Measurements from ENCODE around the gene CRY1. TPM values are rescaled to one million over a fixed set of nuclear protein-coding genes. Genes with fewer than 3 reads are reported as not detected.

Gene CRY1
- total and polyA plus RNA-seq, 2 of the 4 experiments (the other 2 are of a cell fraction), result 5.9 to 9.9 TPM

DNA sequence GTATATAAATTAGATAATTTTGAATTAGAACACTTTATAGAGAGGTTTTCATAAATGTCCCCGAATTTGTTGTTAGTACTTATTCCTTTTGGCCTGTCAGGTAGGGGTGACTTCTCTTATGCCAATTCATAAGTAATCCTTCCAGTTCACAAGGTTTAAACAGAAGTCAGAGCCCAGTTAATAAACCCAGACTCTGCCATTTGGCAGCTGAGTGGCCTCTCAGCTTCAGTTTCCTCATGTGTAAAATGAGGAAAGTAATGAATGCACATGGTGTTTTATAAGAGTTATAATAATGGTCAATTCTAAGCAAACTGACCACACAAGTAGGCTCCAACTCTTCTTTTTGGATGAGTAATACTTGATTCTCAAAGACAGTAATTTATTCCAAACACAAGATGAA is 116.7 kb downstream of the CRY1 start:
- H3K27ac ChIP-seq (ENCODE audit: insufficient read depth, low read length), result no peak overlapping the region
- BruUV-seq (replicated peaks), result no TSS peak
- CTCF ChIA-PET, result interaction anchor here (0.6 kb wide), 1 partner anchor 759 kb away, joined by 3 read pairs; no protein-coding TSS in a partner anchor

More for the DNA sequence above, 116.7 kb downstream of the CRY1 start:
- Histone ChIP-seq H2AK9ac (replicated peaks; ENCODE audit: low read depth, low read length, poor library complexity) (no peak overlapping the region), H4K20me1 (ENCODE audit: insufficient read depth, low read length) (peaks cover 40% of the 10 kb centered on the region), H4K5ac (ENCODE audit: low read depth, low read length) (no peak overlapping the region), H3K56ac (ENCODE audit: extremely low read depth, insufficient read depth, low read length) (no peak overlapping the region), H3K4me3 (ENCODE audit: insufficient read depth, low read depth, low read length) (no peak overlapping the region), H2AK5ac (ENCODE audit: low read depth, low read length) (no peak overlapping the region), H3K36me3 (ENCODE audit: control insufficient read depth, insufficient read depth, low read length) (peaks cover 6% of the 10 kb centered on the region; the same call in 1 of the 2 replicates), H4K8ac (ENCODE audit: low read depth in 2 of 2, low read length in 2 of 2) (no peak overlapping the region), H3K9ac (ENCODE audit: low read depth, low read length) (no peak overlapping the region), H2BK20ac (ENCODE audit: low read depth, low read length) (no peak overlapping the region), H3K18ac (ENCODE audit: low read depth, low read length) (no peak overlapping the region), H3K79me1 (ENCODE audit: low read depth in 1 of 2, low read length in 2 of 2) (peaks cover 3 to 36% of the 10 kb centered on the region in 2 experiments; a peak in 3 of 4 replicates), H3K9me3 (ENCODE audit: control insufficient read depth, insufficient read depth, low read length) (no peaks in the 10 kb centered on the region), H2BK5ac (ENCODE audit: low read depth, low read length, poor library complexity, severe bottlenecking) (no peak overlapping the region), H3K4me2 (ENCODE audit: low read depth, low read length) (no peak overlapping the region), H2BK15ac (ENCODE audit: low read depth, low read length) (no peak overlapping the region), H2AFZ (replicated peaks; ENCODE audit: low read length, poor library complexity) (no peak overlapping the region), H3K27me3 (ENCODE audit: control insufficient read depth, insufficient read depth, low read length) (no peaks in the 10 kb centered on the region), H3K14ac (replicated peaks; ENCODE audit: low read depth, low read length) (no peak overlapping the region), H4K91ac (ENCODE audit: insufficient read depth, low read depth, low read length) (no peak overlapping the region), H2BK120ac (ENCODE audit: low read depth, low read length) (no peak overlapping the region), H3K9me1 (ENCODE audit: insufficient read depth, low read length) (peaks cover 11% of the 10 kb centered on the region), H3K4ac (ENCODE audit: low read depth, low read length) (no peak overlapping the region), H3K23ac (ENCODE audit: low read depth, low read length) (no peak overlapping the region), H3K4me1 (ENCODE audit: control insufficient read depth, insufficient read depth, low read length) (peaks cover 4% of the 10 kb centered on the region)
- intact Hi-C loops (cut with micrococcal nuclease) (no loop called here), dilution Hi-C loops (cut with HindIII; ENCODE audit: low sequenced_read_pairs, unreplicated experiment) (no loop called here), in situ Hi-C loops (cut with MboI; ENCODE audit: low sequenced_read_pairs) (no loop called here)
- DNase-seq (peak; percentile 28), ATAC-seq (ENCODE audit: low read depth) (no peak)
- WGBS, 2 experiments (ENCODE audit: extremely low coverage in 2 of 2, insufficient read length in 1 of 2), result no CpG with 5 or more reads among the region's 1 CpG
- POLR2A ChIA-PET (ENCODE audit: unreplicated experiment), result interaction anchor here (0.6 to 1.6 kb wide), 2 partner anchors 20 to 386 kb away, joined by 4 read pairs; partner anchors contain the start of gene TMEM263
- TF ChIP-seq FOS (IDR thresholded peaks at IDR 0.05; ENCODE audit: low read depth, low read length), result no peak
- TF ChIP-seq CHD1 (IDR thresholded peaks at IDR 0.05; ENCODE audit: low read depth, low read length), result no peak
- TF ChIP-seq RAD21 (IDR thresholded peaks at IDR 0.05; ENCODE audit: low read length), result no peak
- no peak for TF ChIP-seq BHLHE40 (IDR thresholded peaks at IDR 0.05; ENCODE audit: low read depth, low read length)
- TF ChIP-seq, protein P1, sequence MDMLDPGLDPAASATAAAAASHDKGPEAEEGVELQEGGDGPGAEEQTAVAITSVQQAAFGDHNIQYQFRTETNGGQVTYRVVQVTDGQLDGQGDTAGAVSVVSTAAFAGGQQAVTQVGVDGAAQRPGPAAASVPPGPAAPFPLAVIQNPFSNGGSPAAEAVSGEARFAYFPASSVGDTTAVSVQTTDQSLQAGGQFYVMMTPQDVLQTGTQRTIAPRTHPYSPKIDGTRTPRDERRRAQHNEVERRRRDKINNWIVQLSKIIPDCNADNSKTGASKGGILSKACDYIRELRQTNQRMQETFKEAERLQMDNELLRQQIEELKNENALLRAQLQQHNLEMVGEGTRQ (IDR thresholded peaks at IDR 0.05; ENCODE audit: low read depth, low read length), result no peak
- no peak for TF ChIP-seq CEBPB (IDR thresholded peaks at IDR 0.05; ENCODE audit: low read depth, low read length)
- no peak for TF ChIP-seq MXI1 (IDR thresholded peaks at IDR 0.05; ENCODE audit: borderline replicate concordance, low read depth, low read length)
- TF ChIP-seq RCOR1 (IDR thresholded peaks at IDR 0.05; ENCODE audit: insufficient replicate concordance, low read length), result no peak
- TF ChIP-seq ELK1 (IDR thresholded peaks at IDR 0.05; ENCODE audit: borderline replicate concordance, low read depth, low read length), result no peak
- TF ChIP-seq CTCF (conservative IDR thresholded peaks at IDR 0.05; ENCODE audit: low read depth, low read length), result no peak
- TF ChIP-seq SMC3 (IDR thresholded peaks at IDR 0.05; ENCODE audit: low read depth, low read length), result no peak
- no peak for TF ChIP-seq RFX5 (IDR thresholded peaks at IDR 0.05; ENCODE audit: low read depth, low read length)
- TF ChIP-seq POLR2A (IDR thresholded peaks at IDR 0.05; ENCODE audit: low read depth, low read length), result no peak
- no peak for TF ChIP-seq MAZ (IDR thresholded peaks at IDR 0.05; ENCODE audit: borderline replicate concordance, low read depth, low read length)
- no peak for TF ChIP-seq NFE2L2 (IDR thresholded peaks at IDR 0.05; ENCODE audit: low read depth, low read length)
- TF ChIP-seq MAFK (IDR thresholded peaks at IDR 0.05; ENCODE audit: low read depth, low read length), result no peak

Measured in IMR-90 (cell line).